Stomach (tissue), 4 donors: ENCODE results near the gene RRP36.

Experiments used
- EP300 ChIP-seq: sonication (generic); formaldehyde crosslinking; IDR thresholded peaks from one replicate; pipeline ENCODE4 v1.6.1; 2017; ENCODE audit warnings: antibody characterized with exemption
- POLR2A ChIP-seq, 4 donors: fragments of 450-650 bp; IDR thresholded peaks; one replicate each; pipeline ENCODE4 v1.6.1; 2016; ENCODE audit warnings: antibody characterized with exemption in 4 of 4, control low read depth in 2 of 4, mild to moderate bottlenecking in 1 of 4, moderate library complexity in 1 of 4
- POLR2AphosphoS5 ChIP-seq, 3 donors: sonication (generic); formaldehyde crosslinking; IDR thresholded peaks; one replicate each; pipeline ENCODE4 v1.6.1; 2016; ENCODE audit warnings: antibody characterized with exemption in 3 of 3
- TF ChIP-seq, protein P1 (sequence below), 7 experiments: fragments of 450-650 bp in 4 of 7; fragments of 200-600 bp in 3 of 7; sonication (generic) in 3 of 7; IDR thresholded peaks; one replicate each; pipeline ENCODE4 v1.5.1; 2016 to 2019; ENCODE audit warnings: antibody characterized with exemption in 7 of 7, control low read depth in 2 of 7, mild to moderate bottlenecking in 1 of 7

DNA sequence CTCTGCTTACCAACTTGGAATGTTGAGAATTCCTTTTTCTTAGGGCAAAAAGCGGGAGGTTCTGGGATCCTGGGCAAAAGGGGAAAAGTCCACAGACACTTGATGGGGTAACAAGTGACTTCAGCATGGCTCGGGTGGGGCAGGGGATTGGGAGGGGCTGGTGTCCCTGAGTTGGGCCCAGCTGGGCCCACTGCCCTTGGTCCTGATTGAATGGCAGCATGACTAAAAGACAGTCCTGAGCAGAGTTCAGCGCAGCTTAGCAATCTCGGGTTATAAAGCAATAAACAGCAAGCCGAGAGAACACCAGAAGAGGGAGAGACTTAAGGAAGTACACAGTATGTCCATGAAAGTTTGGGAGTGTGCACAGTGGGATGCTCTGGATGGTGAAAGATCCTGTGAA lies 31.5 kb upstream of the RRP36 start:
- TF ChIP-seq, protein P1, sequence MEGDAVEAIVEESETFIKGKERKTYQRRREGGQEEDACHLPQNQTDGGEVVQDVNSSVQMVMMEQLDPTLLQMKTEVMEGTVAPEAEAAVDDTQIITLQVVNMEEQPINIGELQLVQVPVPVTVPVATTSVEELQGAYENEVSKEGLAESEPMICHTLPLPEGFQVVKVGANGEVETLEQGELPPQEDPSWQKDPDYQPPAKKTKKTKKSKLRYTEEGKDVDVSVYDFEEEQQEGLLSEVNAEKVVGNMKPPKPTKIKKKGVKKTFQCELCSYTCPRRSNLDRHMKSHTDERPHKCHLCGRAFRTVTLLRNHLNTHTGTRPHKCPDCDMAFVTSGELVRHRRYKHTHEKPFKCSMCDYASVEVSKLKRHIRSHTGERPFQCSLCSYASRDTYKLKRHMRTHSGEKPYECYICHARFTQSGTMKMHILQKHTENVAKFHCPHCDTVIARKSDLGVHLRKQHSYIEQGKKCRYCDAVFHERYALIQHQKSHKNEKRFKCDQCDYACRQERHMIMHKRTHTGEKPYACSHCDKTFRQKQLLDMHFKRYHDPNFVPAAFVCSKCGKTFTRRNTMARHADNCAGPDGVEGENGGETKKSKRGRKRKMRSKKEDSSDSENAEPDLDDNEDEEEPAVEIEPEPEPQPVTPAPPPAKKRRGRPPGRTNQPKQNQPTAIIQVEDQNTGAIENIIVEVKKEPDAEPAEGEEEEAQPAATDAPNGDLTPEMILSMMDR (IDR thresholded peaks at IDR 0.05) = no peak
- TF ChIP-seq POLR2AphosphoS5 (IDR thresholded peaks at IDR 0.05) = no peak
- no peak for TF ChIP-seq POLR2A (IDR thresholded peaks at IDR 0.05)
- TF ChIP-seq EP300 = no peak
